BJ (cell line): ENCODE results near the gene COL18A1. TPM values are rescaled to one million over a fixed set of nuclear protein-coding genes. Genes with fewer than 3 reads are reported as not detected.

Source experiments
- CTCF ChIA-PET: fragments of 350-600 bp; formaldehyde crosslinking; extraction: SDS; loops from one replicate; lab custom pipeline; 2021; ENCODE audit warnings: antibody characterized with exemption, inconsistent platforms; lab: Yijun Ruan, JAX
- POLR2A ChIA-PET: fragments of 300-600 bp; sonication (Branson Sonifier 250); formaldehyde crosslinking; extraction: SDS; loops from one replicate; lab custom pipeline; 2021; ENCODE audit warnings: antibody characterized with exemption; lab: Charles Lee
- DNase-seq: peaks from one replicate; pipeline ENCODE4 v3.0.0-alpha.2; 2011; ENCODE audit warnings: low read depth
- H3K27me3 ChIP-seq: 2 replicates; pipeline ENCODE4 v1.6.0; 2011; ENCODE audit warnings: low read length; ENCODE audit not compliant: control insufficient read depth, insufficient read depth
- H3K36me3 ChIP-seq: 2 replicates; pipeline ENCODE4 v1.5.1; 2011; ENCODE audit warnings: low read length; ENCODE audit not compliant: control insufficient read depth, insufficient read depth
- H3K4me3 ChIP-seq: 2 replicates; pipeline ENCODE4 v1.5.1; 2011; ENCODE audit warnings: low read depth, mild to moderate bottlenecking, control low read depth, low read length
- CTCF ChIP-seq: IDR thresholded peaks from 2 replicates; pipeline ENCODE4 v1.5.1; 2011; ENCODE audit warnings: low read depth, mild to moderate bottlenecking, control low read depth, inconsistent platforms, low read length, moderate library complexity; ENCODE audit not compliant: insufficient read depth
- polyA plus RNA-seq: library from polyadenylated mRNA; depleted of rRNA; stranded (reverse); fragments of >200 nt; gene quantifications from 2 replicates; pipeline ENCODE4 v1.2.3, GENCODE V29; 2011

The COL18A1 gene
- polyA plus RNA-seq, 1 experiment: 99.7 TPM

DNA sequence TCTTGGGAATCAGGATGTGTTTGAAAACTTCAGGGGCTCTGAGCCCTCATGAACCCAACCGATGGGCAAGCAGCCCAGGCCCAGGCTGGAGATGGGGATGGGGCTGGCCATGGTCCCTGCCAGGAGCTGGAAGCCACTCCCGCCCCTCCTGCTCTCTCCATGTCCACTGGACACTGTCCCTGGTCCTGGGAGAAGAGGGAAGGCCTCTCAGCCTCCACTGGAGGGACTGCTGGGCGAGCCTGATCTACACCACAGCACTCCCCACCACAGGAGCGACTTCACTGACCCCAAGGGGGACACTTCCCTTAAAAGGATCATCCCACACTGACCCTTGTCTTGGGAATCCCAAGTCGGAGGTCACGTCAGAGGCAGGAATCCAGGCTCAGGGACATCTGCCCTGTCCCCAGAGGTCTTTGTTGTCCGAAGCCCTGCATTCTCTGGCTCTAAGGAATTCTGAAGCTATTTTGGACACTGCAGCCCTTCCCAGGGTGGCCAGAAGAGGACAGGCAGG, 16.9 kb upstream of the COL18A1 start:
- ChIA-PET POLR2A (no interaction called here), CTCF (interaction anchor here (1.4 to 1.8 kb wide), 3 partner anchors 9 to 95 kb away, joined by 5 to 8 read pairs (median 6); no protein-coding TSS in a partner anchor)

DNA sequence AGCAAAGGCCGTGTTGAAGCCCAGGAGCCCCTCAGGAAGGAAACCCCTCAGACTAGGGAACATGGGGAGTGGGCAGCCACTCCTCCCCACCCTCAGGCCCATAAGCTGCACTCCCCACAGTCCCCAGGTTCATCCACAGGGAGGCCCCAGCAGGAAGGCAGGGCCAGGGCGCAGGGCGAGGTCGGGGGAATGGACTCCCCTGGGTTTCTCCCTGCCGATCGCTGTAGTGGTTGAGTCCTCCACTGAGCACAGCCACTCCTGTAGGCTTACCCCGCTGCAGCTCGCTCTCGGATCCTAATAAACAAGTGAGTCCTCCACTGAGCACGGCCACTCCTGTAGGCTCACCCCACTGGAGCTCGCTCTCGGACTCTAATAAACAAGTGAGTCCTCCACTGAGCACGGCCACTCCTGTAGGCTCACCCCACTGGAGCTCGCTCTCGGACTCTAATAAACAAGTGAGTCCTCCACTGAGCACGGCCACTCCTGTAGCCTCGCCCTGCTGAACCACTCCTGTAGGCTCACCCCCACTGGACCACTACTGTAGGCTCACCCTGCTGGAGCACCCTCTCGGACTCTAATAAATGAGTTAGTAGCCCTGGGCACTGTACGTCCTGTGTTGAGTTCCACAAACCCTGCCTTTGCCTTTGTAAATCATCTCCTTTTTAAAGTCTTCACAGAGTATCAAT, 16.2 kb upstream of the COL18A1 start:
- CTCF ChIA-PET: interaction anchor here (1.2 to 1.8 kb wide), 2 partner anchors 8 to 80 kb away, joined by 4 to 5 read pairs; no protein-coding TSS in a partner anchor
- POLR2A ChIA-PET: no interaction called here
- DNase-seq: no peak
- no peak for TF ChIP-seq CTCF
- H3K36me3 ChIP-seq: no peaks in the 10 kb centered on the region
- no peak overlapping the region for H3K4me3 ChIP-seq
- H3K27me3 ChIP-seq: no peaks in the 10 kb centered on the region

More for the DNA sequence above, 16.9 kb upstream of the COL18A1 start:
- DNase-seq: no peak
- TF ChIP-seq CTCF: no peak
- H3K4me3 ChIP-seq: no peak overlapping the region
- H3K36me3 ChIP-seq: no peaks in the 10 kb centered on the region
- no peaks in the 10 kb centered on the region for H3K27me3 ChIP-seq

- Histone ChIP-seq H3K36me3 (no peaks in the 10 kb centered on the region), H3K27me3 (no peaks in the 10 kb centered on the region), H3K4me3 (no peak overlapping the region)
- DNase-seq: no peak
- POLR2A ChIA-PET: no interaction called here
- CTCF ChIA-PET: interaction anchor here (1.0 to 1.2 kb wide), 2 partner anchors 81 to 252 kb away, joined by 3 to 4 read pairs; no protein-coding TSS in a partner anchor
- no peak for TF ChIP-seq CTCF
Measured at GRCh38 chr21:45390121-45390751, 14.7 kb upstream of the COL18A1 start.

DNA sequence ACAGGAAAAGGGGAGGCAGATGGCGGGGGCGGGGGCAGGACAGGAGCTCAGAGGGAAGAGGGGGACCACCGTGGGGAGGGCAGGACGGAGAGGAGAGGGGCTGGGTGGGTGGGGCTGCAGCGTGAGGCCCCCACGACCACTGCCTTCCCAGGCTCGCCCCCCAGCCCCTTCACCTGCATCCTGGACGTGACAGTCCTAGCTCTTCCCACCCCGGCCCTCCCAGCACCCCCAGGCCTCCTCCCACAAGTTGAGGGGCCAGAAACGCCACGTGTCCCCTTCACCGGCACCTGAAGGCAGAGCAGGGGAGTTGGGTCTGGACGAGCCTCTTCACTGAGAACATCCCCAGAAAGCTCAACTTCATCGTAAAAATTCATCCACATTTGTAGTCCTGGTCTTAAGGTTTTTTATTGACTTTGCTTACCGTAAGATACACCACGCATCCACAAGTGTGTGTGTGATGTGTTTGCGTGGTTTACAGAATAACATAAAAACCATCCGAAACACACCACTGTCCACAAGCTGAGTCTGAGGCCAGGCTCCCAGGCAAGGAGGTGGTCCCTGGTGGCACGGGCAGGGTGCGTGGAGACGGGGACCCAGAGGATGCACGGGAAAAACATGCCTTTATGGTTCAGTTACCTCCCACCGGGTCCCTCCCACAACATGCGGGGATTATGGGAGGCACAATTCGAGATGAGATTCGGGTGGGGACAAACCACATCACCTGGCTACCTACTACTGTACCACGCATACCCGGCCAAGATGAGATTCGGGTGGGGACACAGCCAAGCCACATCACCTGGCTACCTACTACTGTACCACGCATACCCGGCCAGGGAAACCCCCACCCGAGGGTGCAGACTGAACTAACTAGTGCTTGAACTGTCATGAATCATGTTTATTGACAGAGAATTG, 13.9 kb upstream of the COL18A1 start:
- no peak for TF ChIP-seq CTCF
- H3K36me3 ChIP-seq: no peaks in the 10 kb centered on the region

More for the DNA sequence above, 13.9 kb upstream of the COL18A1 start:
- DNase-seq: no peak
- CTCF ChIA-PET: interaction anchor here (1.0 kb wide), 1 partner anchor 253 kb away, joined by 3 read pairs; no protein-coding TSS in a partner anchor
- POLR2A ChIA-PET: no interaction called here
- Histone ChIP-seq H3K4me3 (no peak overlapping the region), H3K27me3 (no peaks in the 10 kb centered on the region)
